ENCODE results near the gene GON7. TPM values are rescaled to one million over a fixed set of nuclear protein-coding genes. Genes with fewer than 3 reads are reported as not detected.

Gene GON7
- total and polyA plus RNA-seq, 2 of the 8 experiments (the other 6 are each of a cell fraction or from before 2014, with no cell fraction given), result 3.8 to 9.9 TPM

- peaks cover 7% of the 10 kb centered on the region for H3K23me2 ChIP-seq (ENCODE audit: low read depth, low read length)
- ChIA-PET CTCF (ENCODE audit: partially characterized antibody) (interaction anchor here (0.6 to 3.0 kb wide), 27 partner anchors 10 to 508 kb away, joined by 3 to 27 read pairs (median 4); partner anchors contain the start of genes LYSET and MOAP1), POLR2A (ENCODE audit: partially characterized antibody) (interaction anchor here (1.4 to 3.5 kb wide), 2 partner anchors 9 to 24 kb away, joined by 3 to 25 read pairs; partner anchors contain the start of genes LYSET and MOAP1)
- H4K91ac ChIP-seq (replicated peaks; ENCODE audit: insufficient read length, low read length), result no peak overlapping the region
- H4K5ac ChIP-seq (ENCODE audit: insufficient read length, low read depth, low read length), result no peak overlapping the region
- H2BK120ac ChIP-seq (replicated peaks; ENCODE audit: low read depth, low read length), result no peak overlapping the region
- H3K27ac ChIP-seq (ENCODE audit: low read depth, low read length), result peak overlapping the region; percentile 6; the same call in 1 of the 2 replicates
- H4K20me1 ChIP-seq (replicated peaks in 1 of 2; ENCODE audit: control insufficient read depth in 1 of 2, insufficient read depth in 2 of 2, low read length in 2 of 2), result no peaks in the 10 kb centered on the region
- H3K79me2 ChIP-seq (ENCODE audit: control insufficient read depth in 1 of 2, insufficient read depth in 2 of 2, low read length in 2 of 2), result peaks cover 0 to 16% of the 10 kb centered on the region in 2 experiments; a peak in 3 of 4 replicates
- 2% methylated on average over 22 of the region's 23 CpGs; no CpG with 5 or more reads in 1 of the 2 experiments for WGBS, 2 experiments (ENCODE audit: extremely low coverage in 1 of 2, insufficient coverage in 1 of 2, insufficient read length in 1 of 2, insufficient replicate concordance in 2 of 2, low coverage in 1 of 2, low lambda C conversion rate in 2 of 2, missing lambda C conversion rate in 1 of 2)
- H3K27me3 ChIP-seq (replicated peaks in 1 of 4; ENCODE audit: control insufficient read depth in 3 of 4, extremely low read depth in 1 of 4, insufficient read depth in 3 of 4, low read length in 3 of 4), result no peaks in the 10 kb centered on the region
- no peak overlapping the region for H3K14ac ChIP-seq (ENCODE audit: insufficient read length)
- peak overlapping the region; percentile 48; the same call in 1 of the 2 replicates for H3K18ac ChIP-seq (ENCODE audit: extremely low read depth, low read length)
- H3K4ac ChIP-seq (replicated peaks; ENCODE audit: insufficient read length, low read depth, low read length), result no peak overlapping the region
- peak overlapping the region; percentile 59 for H4K8ac ChIP-seq (ENCODE audit: extremely low read depth, insufficient read depth, low read length)
- H2BK5ac ChIP-seq (ENCODE audit: low read depth, low read length), result peak overlapping the region; percentile 71; the same call in 1 of the 2 replicates
- H3K79me1 ChIP-seq (ENCODE audit: low read depth, low read length), result no peaks in the 10 kb centered on the region; the same call in 1 of the 2 replicates
- peaks cover 0 to 14% (median 0%) of the 10 kb centered on the region in 4 experiments; a peak in 4 of 8 replicates for H3K36me3 ChIP-seq (ENCODE audit: control insufficient read depth in 2 of 4, insufficient read depth in 4 of 4, low read length in 3 of 4)
- H2AFZ ChIP-seq (ENCODE audit: low read length), result no peak overlapping the region; the same call in 1 of the 2 replicates
- no peak overlapping the region for H2BK12ac ChIP-seq (ENCODE audit: low read depth, low read length)
- H3K4me3 ChIP-seq (ENCODE audit: extremely low read depth in 1 of 4, insufficient read depth in 2 of 4, low read depth in 3 of 4, low read length in 4 of 4), result peak overlapping the region; percentile 77 to 99 (median 93)
- no peak overlapping the region for H2BK20ac ChIP-seq (ENCODE audit: low read length)
- peak overlapping the region; percentile 78 for H3K56ac ChIP-seq (replicated peaks; ENCODE audit: insufficient read length, low read depth, low read length)
- H2BK15ac ChIP-seq (ENCODE audit: low read length), result no peak overlapping the region
- peak overlapping the region; percentile 88 to 98 for H3K4me2 ChIP-seq (ENCODE audit: insufficient read depth in 1 of 2, low read depth in 2 of 2, low read length in 2 of 2)
- DNase-seq (ENCODE audit: low read depth in 1 of 2, low spot score in 2 of 2), result peak in 1 of 2 experiments; percentile 74
- no peak overlapping the region for H3K23ac ChIP-seq (ENCODE audit: insufficient read length)
- H2AK5ac ChIP-seq (ENCODE audit: low read depth, low read length), result no peak overlapping the region
- no peaks in the 10 kb centered on the region for H3K9me3 ChIP-seq (ENCODE audit: insufficient read depth in 2 of 2, low read depth in 1 of 2, low read length in 1 of 2)
- H3K9ac ChIP-seq (replicated peaks in 1 of 4; ENCODE audit: extremely low read depth in 1 of 4, low read depth in 3 of 4, low read length in 3 of 4), result peak overlapping the region; percentile 70 to 84 (median 76)
- H3K4me1 ChIP-seq (replicated peaks in 1 of 4; ENCODE audit: control insufficient read depth in 3 of 4, insufficient read depth in 4 of 4, low read length in 3 of 4), result peaks cover 0 to 6% (median 4%) of the 10 kb centered on the region in 4 experiments; a peak in 3 of 7 replicates
- no peak for FAIRE-seq
- TF ChIP-seq SIRT6 (IDR thresholded peaks at IDR 0.05; ENCODE audit: low read length), result no peak
- TF ChIP-seq CTCF (IDR thresholded peaks at IDR 0.05; ENCODE audit: control extremely low read depth in 1 of 3, insufficient read depth in 1 of 3, low read depth in 1 of 3, low read length in 3 of 3), result peak; percentile 47 to 59 (median 53)
- no peak for TF ChIP-seq FOSL1 (IDR thresholded peaks at IDR 0.05; ENCODE audit: insufficient read depth, low read depth, low read length)
- TF ChIP-seq CHD1 (IDR thresholded peaks at IDR 0.05; ENCODE audit: low read depth, low read length), result no peak
- no peak for TF ChIP-seq TCF12 (IDR thresholded peaks at IDR 0.05; ENCODE audit: low read depth, low read length)
- TF ChIP-seq TAF1 (IDR thresholded peaks at IDR 0.05; ENCODE audit: low read depth, low read length), result no peak
- peak; percentile 15; the same call in 1 of the 2 replicates for TF ChIP-seq PHF8 (conservative IDR thresholded peaks at IDR 0.05; ENCODE audit: low read depth, low read length)
- TF ChIP-seq RAD21 (IDR thresholded peaks at IDR 0.05 in 1 of 2, conservative IDR thresholded peaks at IDR 0.05 in 1 of 2; ENCODE audit: low read depth in 2 of 2, low read length in 2 of 2), result peak; percentile 64 to 78
Measured at GRCh38 chr14:93207468-93208308, 823 bp upstream of the GON7 start.
